Measurements from ENCODE around the gene IGFBP3.

DNA sequence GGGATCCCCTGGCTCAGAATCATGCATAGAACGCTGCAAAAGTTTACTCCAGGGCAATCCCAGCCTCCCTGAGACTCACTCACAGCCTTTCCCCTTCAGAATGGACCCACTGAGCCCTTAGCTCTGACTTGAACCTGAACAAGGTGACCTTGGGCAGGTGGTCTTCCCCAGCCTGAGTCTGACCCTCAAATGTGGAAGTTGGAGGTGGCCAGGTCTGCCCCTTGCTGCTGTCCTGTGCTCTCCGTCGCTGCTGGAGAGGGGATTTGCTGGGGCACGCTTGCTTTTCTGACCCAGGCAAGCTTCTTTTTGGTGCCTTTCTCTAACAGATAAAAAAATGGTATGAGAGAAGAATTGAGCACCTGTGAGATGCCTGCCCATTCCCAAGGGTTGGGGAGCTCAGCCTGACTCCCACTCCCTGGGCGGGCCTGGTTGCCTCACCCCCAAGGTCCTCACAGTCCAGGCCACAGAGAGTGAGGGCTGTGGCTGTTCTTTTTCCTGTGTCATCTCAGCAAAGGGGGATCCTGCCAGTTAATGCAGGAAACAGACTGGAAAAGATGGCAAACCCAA, 46.6 kb upstream of the IGFBP3 start:
- TF ChIP-seq RAD21 (IDR thresholded peaks at IDR 0.05) (no peak), SP1 (IDR thresholded peaks at IDR 0.05) (no peak), JUND (IDR thresholded peaks at IDR 0.05) (no peak), GABPA (IDR thresholded peaks at IDR 0.05 in 1 of 2, conservative IDR thresholded peaks at IDR 0.05 in 1 of 2) (no peak)
- TF ChIP-seq, protein P1, sequence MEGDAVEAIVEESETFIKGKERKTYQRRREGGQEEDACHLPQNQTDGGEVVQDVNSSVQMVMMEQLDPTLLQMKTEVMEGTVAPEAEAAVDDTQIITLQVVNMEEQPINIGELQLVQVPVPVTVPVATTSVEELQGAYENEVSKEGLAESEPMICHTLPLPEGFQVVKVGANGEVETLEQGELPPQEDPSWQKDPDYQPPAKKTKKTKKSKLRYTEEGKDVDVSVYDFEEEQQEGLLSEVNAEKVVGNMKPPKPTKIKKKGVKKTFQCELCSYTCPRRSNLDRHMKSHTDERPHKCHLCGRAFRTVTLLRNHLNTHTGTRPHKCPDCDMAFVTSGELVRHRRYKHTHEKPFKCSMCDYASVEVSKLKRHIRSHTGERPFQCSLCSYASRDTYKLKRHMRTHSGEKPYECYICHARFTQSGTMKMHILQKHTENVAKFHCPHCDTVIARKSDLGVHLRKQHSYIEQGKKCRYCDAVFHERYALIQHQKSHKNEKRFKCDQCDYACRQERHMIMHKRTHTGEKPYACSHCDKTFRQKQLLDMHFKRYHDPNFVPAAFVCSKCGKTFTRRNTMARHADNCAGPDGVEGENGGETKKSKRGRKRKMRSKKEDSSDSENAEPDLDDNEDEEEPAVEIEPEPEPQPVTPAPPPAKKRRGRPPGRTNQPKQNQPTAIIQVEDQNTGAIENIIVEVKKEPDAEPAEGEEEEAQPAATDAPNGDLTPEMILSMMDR (IDR thresholded peaks at IDR 0.05; ENCODE audit: low read depth, low read length, missing input control), result no peak
- TF ChIP-seq, protein P2, sequence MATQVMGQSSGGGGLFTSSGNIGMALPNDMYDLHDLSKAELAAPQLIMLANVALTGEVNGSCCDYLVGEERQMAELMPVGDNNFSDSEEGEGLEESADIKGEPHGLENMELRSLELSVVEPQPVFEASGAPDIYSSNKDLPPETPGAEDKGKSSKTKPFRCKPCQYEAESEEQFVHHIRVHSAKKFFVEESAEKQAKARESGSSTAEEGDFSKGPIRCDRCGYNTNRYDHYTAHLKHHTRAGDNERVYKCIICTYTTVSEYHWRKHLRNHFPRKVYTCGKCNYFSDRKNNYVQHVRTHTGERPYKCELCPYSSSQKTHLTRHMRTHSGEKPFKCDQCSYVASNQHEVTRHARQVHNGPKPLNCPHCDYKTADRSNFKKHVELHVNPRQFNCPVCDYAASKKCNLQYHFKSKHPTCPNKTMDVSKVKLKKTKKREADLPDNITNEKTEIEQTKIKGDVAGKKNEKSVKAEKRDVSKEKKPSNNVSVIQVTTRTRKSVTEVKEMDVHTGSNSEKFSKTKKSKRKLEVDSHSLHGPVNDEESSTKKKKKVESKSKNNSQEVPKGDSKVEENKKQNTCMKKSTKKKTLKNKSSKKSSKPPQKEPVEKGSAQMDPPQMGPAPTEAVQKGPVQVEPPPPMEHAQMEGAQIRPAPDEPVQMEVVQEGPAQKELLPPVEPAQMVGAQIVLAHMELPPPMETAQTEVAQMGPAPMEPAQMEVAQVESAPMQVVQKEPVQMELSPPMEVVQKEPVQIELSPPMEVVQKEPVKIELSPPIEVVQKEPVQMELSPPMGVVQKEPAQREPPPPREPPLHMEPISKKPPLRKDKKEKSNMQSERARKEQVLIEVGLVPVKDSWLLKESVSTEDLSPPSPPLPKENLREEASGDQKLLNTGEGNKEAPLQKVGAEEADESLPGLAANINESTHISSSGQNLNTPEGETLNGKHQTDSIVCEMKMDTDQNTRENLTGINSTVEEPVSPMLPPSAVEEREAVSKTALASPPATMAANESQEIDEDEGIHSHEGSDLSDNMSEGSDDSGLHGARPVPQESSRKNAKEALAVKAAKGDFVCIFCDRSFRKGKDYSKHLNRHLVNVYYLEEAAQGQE (IDR thresholded peaks at IDR 0.05), result no peak
- TF ChIP-seq, protein P3, sequence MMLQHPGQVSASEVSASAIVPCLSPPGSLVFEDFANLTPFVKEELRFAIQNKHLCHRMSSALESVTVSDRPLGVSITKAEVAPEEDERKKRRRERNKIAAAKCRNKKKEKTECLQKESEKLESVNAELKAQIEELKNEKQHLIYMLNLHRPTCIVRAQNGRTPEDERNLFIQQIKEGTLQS (IDR thresholded peaks at IDR 0.05), result no peak
- TF ChIP-seq, protein P4, sequence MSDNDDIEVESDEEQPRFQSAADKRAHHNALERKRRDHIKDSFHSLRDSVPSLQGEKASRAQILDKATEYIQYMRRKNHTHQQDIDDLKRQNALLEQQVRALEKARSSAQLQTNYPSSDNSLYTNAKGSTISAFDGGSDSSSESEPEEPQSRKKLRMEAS (IDR thresholded peaks at IDR 0.05), result no peak
- TF ChIP-seq, protein P5, sequence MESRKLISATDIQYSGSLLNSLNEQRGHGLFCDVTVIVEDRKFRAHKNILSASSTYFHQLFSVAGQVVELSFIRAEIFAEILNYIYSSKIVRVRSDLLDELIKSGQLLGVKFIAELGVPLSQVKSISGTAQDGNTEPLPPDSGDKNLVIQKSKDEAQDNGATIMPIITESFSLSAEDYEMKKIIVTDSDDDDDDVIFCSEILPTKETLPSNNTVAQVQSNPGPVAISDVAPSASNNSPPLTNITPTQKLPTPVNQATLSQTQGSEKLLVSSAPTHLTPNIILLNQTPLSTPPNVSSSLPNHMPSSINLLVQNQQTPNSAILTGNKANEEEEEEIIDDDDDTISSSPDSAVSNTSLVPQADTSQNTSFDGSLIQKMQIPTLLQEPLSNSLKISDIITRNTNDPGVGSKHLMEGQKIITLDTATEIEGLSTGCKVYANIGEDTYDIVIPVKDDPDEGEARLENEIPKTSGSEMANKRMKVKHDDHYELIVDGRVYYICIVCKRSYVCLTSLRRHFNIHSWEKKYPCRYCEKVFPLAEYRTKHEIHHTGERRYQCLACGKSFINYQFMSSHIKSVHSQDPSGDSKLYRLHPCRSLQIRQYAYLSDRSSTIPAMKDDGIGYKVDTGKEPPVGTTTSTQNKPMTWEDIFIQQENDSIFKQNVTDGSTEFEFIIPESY (IDR thresholded peaks at IDR 0.05), result no peak

Measured in liver (tissue), 3 donors.